H1 (cell line): Measurements from ENCODE around the gene ASXL1. TPM values are rescaled to one million over a fixed set of nuclear protein-coding genes. Genes with fewer than 3 reads are reported as not detected.

Experiments
- BACH1 ChIP-seq: IDR thresholded peaks from 2 replicates; pipeline ENCODE4 v1.6.1; 2012; ENCODE audit warnings: low read length, improper control_type of control experiment
- KDM5A ChIP-seq: fragments of 200-600 bp; IDR thresholded peaks from 2 replicates; pipeline ENCODE4 v1.7.1; 2012; ENCODE audit warnings: mild to moderate bottlenecking, low read length, inconsistent platforms, mixed read lengths
- PHF8 ChIP-seq: fragments of 200-600 bp; sonication (generic); conservative IDR thresholded peaks from 2 replicates; pipeline ENCODE4 v1.7.1; 2012; ENCODE audit warnings: low read depth, mild to moderate bottlenecking, inconsistent platforms, low read length, moderate library complexity
- RBBP5 ChIP-seq: IDR thresholded peaks from 2 replicates; pipeline ENCODE4 v1.7.1; 2012; ENCODE audit warnings: low read depth, mild to moderate bottlenecking, inconsistent platforms, low read length, moderate library complexity, borderline replicate concordance
- RNF2 ChIP-seq: fragments of 200-900, 300-1000 bp; sonication (generic); IDR thresholded peaks from 2 replicates; pipeline ENCODE4 v1.7.1; 2016; ENCODE audit warnings: borderline replicate concordance, low read depth, mild to moderate bottlenecking, antibody characterized with exemption, low read length; ENCODE audit not compliant: poor library complexity, severe bottlenecking; ENCODE audit errors: missing control alignments
- polyA plus RNA-seq, 7 experiments: library from polyadenylated mRNA; depleted of rRNA in 3 of 7; stranded (reverse) in 5 of 7; unstranded in 2 of 7; fragments of >200 nt in 5 of 7; fragments of 200-250 nt in 2 of 7; gene quantifications; 1 replicate in 5 of 7; 2 replicates in 1 of 7; 4 replicates in 1 of 7; pipeline versions ENCODE4 v1.2.1 to v1.2.3, GENCODE V29; 2011 to 2013; ENCODE audit warnings: missing spikeins in 2 of 7, mixed read lengths in 2 of 7
- total RNA-seq: library from RNA; stranded (reverse); fragmentation: NEBNext Ultra II Directional; extraction: Animal tissue kit (Norgen Biotek cat#: 25700); gene quantifications from 2 replicates; pipeline ENCODE4 v1.2.1, GENCODE V29; 2021
- TF ChIP-seq, protein P1 (sequence below): IDR thresholded peaks from 2 replicates; pipeline ENCODE4 v1.6.1; 2011; ENCODE audit warnings: low read length, improper control_type of control experiment

ASXL1 gene
- total and polyA plus RNA-seq, 2 of the 8 experiments (the other 6 are each of a cell fraction or from before 2014, with no cell fraction given): 10.6 to 26.5 TPM

DNA sequence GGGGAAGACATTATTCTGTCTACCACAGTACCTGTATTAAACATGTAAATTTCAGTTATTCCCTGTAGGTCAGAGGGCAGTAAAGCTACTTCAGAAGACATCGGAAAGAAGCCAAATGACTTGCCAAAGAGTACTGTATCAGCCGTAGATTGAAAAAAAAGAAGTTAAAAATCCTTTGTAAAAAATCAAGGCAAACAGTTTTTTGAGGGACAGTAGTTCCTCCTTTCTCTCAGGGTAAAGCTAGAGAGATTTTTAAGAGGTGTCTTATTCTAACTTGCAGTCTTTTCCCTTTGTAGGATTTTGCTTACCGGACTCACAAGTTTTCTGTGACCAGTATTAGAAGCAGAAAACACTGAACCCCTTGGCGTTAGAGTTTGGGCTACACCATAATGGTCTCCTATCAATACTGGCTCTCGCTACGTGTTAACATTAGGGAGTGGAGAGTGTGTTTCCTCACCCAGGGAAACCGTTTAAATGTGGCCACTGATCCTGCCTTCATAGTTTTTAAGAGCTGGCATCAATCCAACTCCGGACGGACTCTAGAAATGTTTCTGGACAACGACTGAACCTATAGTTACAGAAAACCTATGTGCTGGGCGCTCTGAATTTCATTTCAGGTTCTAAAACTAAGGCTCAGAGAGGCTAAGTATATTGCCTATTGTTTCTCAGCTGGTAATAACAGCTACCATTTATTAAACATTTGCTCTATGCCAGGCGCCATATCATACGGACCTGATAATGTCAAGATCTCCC lies 1.3 kb upstream of the ASXL1 start (continued):
- TF ChIP-seq, protein P1, sequence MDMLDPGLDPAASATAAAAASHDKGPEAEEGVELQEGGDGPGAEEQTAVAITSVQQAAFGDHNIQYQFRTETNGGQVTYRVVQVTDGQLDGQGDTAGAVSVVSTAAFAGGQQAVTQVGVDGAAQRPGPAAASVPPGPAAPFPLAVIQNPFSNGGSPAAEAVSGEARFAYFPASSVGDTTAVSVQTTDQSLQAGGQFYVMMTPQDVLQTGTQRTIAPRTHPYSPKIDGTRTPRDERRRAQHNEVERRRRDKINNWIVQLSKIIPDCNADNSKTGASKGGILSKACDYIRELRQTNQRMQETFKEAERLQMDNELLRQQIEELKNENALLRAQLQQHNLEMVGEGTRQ: no peak
- TF ChIP-seq RBBP5: no peak
- TF ChIP-seq RNF2: no peak
- TF ChIP-seq BACH1: no peak
- TF ChIP-seq PHF8: no peak
- no peak for TF ChIP-seq KDM5A
